SK-N-SH treated with all-trans-retinoic acid at 6 μM for 48 hours (cell line): ENCODE results near the gene TTC31.

ENCODE experiments used
- ARNTL ChIP-seq: fragments of 450-650 bp; formaldehyde crosslinking; IDR thresholded peaks from 2 replicates; pipeline ENCODE4 v1.5.0; 2020; ENCODE audit warnings: low read depth, mild to moderate bottlenecking, moderate library complexity, borderline replicate concordance
- ZFP3 ChIP-seq: fragments of 250-450 bp; sonication (Bioruptor Pico); IDR thresholded peaks from 2 replicates; pipeline ENCODE4 v1.5.0; 2020; ENCODE audit warnings: mild to moderate bottlenecking, moderate library complexity
- ZFP30 ChIP-seq: fragments of 450-650 bp; formaldehyde crosslinking; IDR thresholded peaks from 2 replicates; pipeline ENCODE4 v1.5.0; 2022; ENCODE audit warnings: mild to moderate bottlenecking, moderate library complexity
- TF ChIP-seq, protein P1 (sequence below): fragments of 250-450 bp; sonication (Bioruptor Pico); IDR thresholded peaks from 2 replicates; pipeline ENCODE4 v1.8.0; 2020; ENCODE audit warnings: mild to moderate bottlenecking, moderate library complexity, borderline replicate concordance

DNA sequence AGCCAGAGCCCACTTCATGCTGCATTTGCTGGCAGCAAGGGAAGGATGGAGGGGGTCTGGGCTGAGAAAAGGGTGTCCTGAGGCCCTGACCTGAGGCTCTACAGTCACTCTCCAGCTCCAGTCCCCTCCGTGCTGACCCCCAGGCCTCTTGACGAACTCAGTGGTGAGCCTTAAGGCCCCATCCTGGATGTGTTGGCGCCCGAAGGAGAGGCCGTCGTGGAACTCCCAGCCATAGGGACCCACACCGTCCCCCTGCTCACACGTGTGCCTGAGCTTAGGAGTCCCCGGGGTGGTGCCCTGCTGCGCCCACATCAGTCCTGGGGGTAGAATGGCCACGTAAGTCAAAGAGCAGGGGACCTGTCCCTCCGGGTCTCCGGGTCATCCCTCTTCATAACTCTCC, 18.5 kb upstream of the TTC31 start:
- TF ChIP-seq ZFP3 (CRISPR knock-in tag): no peak
- TF ChIP-seq ZFP30 (CRISPR knock-in tag): no peak
- TF ChIP-seq, protein P1, sequence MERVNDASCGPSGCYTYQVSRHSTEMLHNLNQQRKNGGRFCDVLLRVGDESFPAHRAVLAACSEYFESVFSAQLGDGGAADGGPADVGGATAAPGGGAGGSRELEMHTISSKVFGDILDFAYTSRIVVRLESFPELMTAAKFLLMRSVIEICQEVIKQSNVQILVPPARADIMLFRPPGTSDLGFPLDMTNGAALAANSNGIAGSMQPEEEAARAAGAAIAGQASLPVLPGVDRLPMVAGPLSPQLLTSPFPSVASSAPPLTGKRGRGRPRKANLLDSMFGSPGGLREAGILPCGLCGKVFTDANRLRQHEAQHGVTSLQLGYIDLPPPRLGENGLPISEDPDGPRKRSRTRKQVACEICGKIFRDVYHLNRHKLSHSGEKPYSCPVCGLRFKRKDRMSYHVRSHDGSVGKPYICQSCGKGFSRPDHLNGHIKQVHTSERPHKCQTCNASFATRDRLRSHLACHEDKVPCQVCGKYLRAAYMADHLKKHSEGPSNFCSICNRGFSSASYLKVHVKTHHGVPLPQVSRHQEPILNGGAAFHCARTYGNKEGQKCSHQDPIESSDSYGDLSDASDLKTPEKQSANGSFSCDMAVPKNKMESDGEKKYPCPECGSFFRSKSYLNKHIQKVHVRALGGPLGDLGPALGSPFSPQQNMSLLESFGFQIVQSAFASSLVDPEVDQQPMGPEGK (CRISPR knock-in tag): no peak
- no peak for TF ChIP-seq ARNTL (CRISPR knock-in tag)
